Dermis microvascular lymphatic vessel endothelial cell (primary cell): ENCODE measurements around the gene DNAJC3. TPM values are rescaled to one million over a fixed set of nuclear protein-coding genes. Genes with fewer than 3 reads are reported as not detected.
"Not testable (repeated sequence)": the region's sequence is repeated elsewhere in the genome, so short reads cannot be mapped to it uniquely, and the experiment has no call there.

Experiments
- DNase-seq, 2 donors: peaks; one replicate each; pipeline versions ENCODE4 v3.0.0 to v3.0.0-alpha.2; 2010; ENCODE audit warnings: low read depth in 2 of 2
- total RNA-seq: library from RNA; depleted of rRNA; stranded (reverse); fragments of >200 nt; gene quantifications from 2 replicates; pipeline ENCODE4 v1.2.1, GENCODE V29; 2014

The DNAJC3 gene
- total RNA-seq = 51.5 and 66.8 TPM in 2 replicates

- peak; percentile 93 to 99 for DNase-seq
Measured at GRCh38 chr13:95676762-95677563, at the start of gene DNAJC3. Gene DNAJC3, plus strand, starts transcription at chr13:95677139. Its CDS starts 117 bp downstream, at chr13:95677256.

GRCh38 chr13:95627590-95627989 lies 49.3 kb upstream of the DNAJC3 start:
- DNase-seq = no peak

- no peak for DNase-seq
Measured at GRCh38 chr13:95628488-95628887, 48.5 kb upstream of the DNAJC3 start.

- DNase-seq = no peak
Measured at GRCh38 chr13:95629071-95629470, 47.9 kb upstream of the DNAJC3 start.

GRCh38 chr13:95630593-95630992 lies 46.3 kb upstream of the DNAJC3 start:
- no peak for DNase-seq

GRCh38 chr13:95636853-95637252 lies 40.1 kb upstream of the DNAJC3 start:
- no peak for DNase-seq

GRCh38 chr13:95641291-95642027 lies 35.5 kb upstream of the DNAJC3 start:
- DNase-seq = no peak

- DNase-seq = peak in 1 of 2 donors; percentile 50
Measured at GRCh38 chr13:95642028-95642621, 34.8 kb upstream of the DNAJC3 start.

- DNase-seq = no peak
Measured at GRCh38 chr13:95642999-95643398, 33.9 kb upstream of the DNAJC3 start.

GRCh38 chr13:95643571-95643935 lies 33.4 kb upstream of the DNAJC3 start:
- DNase-seq = peak in 1 of 2 donors; percentile 19

- peak in 1 of 2 donors; percentile 31 for DNase-seq
Measured at GRCh38 chr13:95643936-95644598, 32.9 kb upstream of the DNAJC3 start.

- peak in 1 of 2 donors; percentile 76 for DNase-seq
Measured at GRCh38 chr13:95644601-95645052, 32.3 kb upstream of the DNAJC3 start, which contains the start of gene DZIP1. Gene DZIP1, minus strand, starts transcription at chr13:95644706. Its CDS starts 2,677 bp downstream, at chr13:95642029.

GRCh38 chr13:95647321-95647720 lies 29.6 kb upstream of the DNAJC3 start:
- DNase-seq = no peak

- DNase-seq = no peak
Measured at GRCh38 chr13:95650696-95651095, 26.2 kb upstream of the DNAJC3 start.

GRCh38 chr13:95652244-95652764 lies 24.6 kb upstream of the DNAJC3 start:
- DNase-seq = no peak

- DNase-seq = no peak
Measured at GRCh38 chr13:95652821-95653220, 24.1 kb upstream of the DNAJC3 start.

- no peak for DNase-seq
Measured at GRCh38 chr13:95656386-95657015, 20.4 kb upstream of the DNAJC3 start.

- no peak for DNase-seq
Measured at GRCh38 chr13:95659500-95659899, 17.4 kb upstream of the DNAJC3 start.

GRCh38 chr13:95660981-95661581 lies 15.9 kb upstream of the DNAJC3 start:
- DNase-seq = peak in 1 of 2 donors; percentile 56

GRCh38 chr13:95667235-95667634 lies 9.7 kb upstream of the DNAJC3 start:
- not testable (repeated sequence) for DNase-seq
